ENCODE results near the gene PLA2G1B. TPM values are rescaled to one million over a fixed set of nuclear protein-coding genes. Genes with fewer than 3 reads are reported as not detected.

The PLA2G1B gene
- total RNA-seq, 2 experiments from 2014 or later, result not detected

DNA sequence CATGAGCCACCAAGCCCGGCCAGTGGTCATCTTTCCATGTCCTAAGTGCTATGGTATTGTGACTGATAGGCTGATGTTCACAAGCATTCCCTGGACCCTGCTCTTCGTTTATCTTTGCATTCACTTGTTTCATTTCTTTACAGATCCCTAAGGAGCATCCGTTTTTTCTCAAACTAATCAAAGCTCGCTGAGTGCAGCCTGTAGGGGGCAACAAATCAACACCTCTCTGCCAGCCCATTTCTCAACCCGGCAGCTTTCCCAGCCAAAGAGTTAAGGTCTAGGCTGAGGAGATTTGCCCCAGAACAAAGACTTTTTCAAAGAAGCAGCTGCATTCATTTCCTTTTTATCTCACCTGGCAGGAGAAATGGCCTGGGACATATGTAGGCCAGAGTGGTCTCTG lies 13.4 kb downstream of the PLA2G1B start:
- H3K36me3 Mint-ChIP-seq (ENCODE audit: low read depth), result no peaks in the 10 kb centered on the region
- CTCF ChIA-PET, result interaction anchor here (1.4 to 2.8 kb wide), 2 partner anchors 11 to 22 kb away, joined by 3 to 19 read pairs; partner anchors contain the start of gene SIRT4
- DNase-seq, result no peak

GRCh38 chr12:120301962-120302815 lies 25.4 kb downstream of the PLA2G1B start, which contains the start of gene SIRT4:
Gene SIRT4 (plus strand): TSS chr12:120302321. CDS start chr12:120303562, 1,241 bp downstream.
- H3K27ac Mint-ChIP-seq, result peak within 1 kb of the TSS; percentile 83
- peaks cover 2% of the 10 kb centered on the region for H3K36me3 Mint-ChIP-seq (ENCODE audit: low read depth)
- peak; percentile 96 for DNase-seq
- H3K4me3 Mint-ChIP-seq, result peak within 1 kb of the TSS; percentile 100
- CTCF ChIA-PET, result interaction anchor here (0.6 to 3.0 kb wide), 22 partner anchors 9 to 373 kb away, joined by 3 to 19 read pairs (median 3); partner anchors contain the start of genes PLA2G1B and RNU4-1
- intact Hi-C loops (cut with micrococcal nuclease), result loop anchor here (1.0 kb wide), 3 partner anchors 9 to 135 kb away; partner anchors contain the start of gene RNU4-1
- peaks cover 7% of the 10 kb centered on the region for H3K4me1 Mint-ChIP-seq (ENCODE audit: low read depth)
- no peaks in the 10 kb centered on the region for H3K9me3 Mint-ChIP-seq
- no peaks in the 10 kb centered on the region for H3K27me3 Mint-ChIP-seq (ENCODE audit: low read depth)

More for the DNA sequence above, 13.4 kb downstream of the PLA2G1B start:
- H3K9me3 Mint-ChIP-seq, result no peaks in the 10 kb centered on the region
- intact Hi-C loops (cut with micrococcal nuclease), result no loop called here
- no peaks in the 10 kb centered on the region for H3K27me3 Mint-ChIP-seq (ENCODE audit: low read depth)
- no peak overlapping the region for H3K27ac Mint-ChIP-seq
- peaks cover 11% of the 10 kb centered on the region for H3K4me1 Mint-ChIP-seq (ENCODE audit: low read depth)
- H3K4me3 Mint-ChIP-seq, result no peak overlapping the region

- no peaks in the 10 kb centered on the region for H3K36me3 Mint-ChIP-seq (ENCODE audit: low read depth)
- no peaks in the 10 kb centered on the region for H3K9me3 Mint-ChIP-seq
- intact Hi-C loops (cut with micrococcal nuclease), result loop anchor here (1.0 to 5.0 kb wide), 9 partner anchors 9 to 393 kb away; partner anchors contain the start of genes BICDL1, COX6A1, RAB35 and RNF10
- no peak within 1 kb of the TSS for H3K4me3 Mint-ChIP-seq
- peaks cover 6% of the 10 kb centered on the region for H3K4me1 Mint-ChIP-seq (ENCODE audit: low read depth)
- no peak within 1 kb of the TSS for H3K27ac Mint-ChIP-seq
- no peaks in the 10 kb centered on the region for H3K27me3 Mint-ChIP-seq (ENCODE audit: low read depth)
- CTCF ChIA-PET, result interaction anchor here (0.6 to 4.8 kb wide), 5 partner anchors 9 to 746 kb away, joined by 3 to 48 read pairs (median 3); partner anchors contain the start of gene SIRT4
- DNase-seq, result peak; percentile 88
These were observed 34.7 kb downstream of the PLA2G1B start, which contains the start of gene RNU4-1 for GRCh38 chr12:120292661-120293531. Gene RNU4-1 (minus strand): TSS chr12:120293237.

DNA sequence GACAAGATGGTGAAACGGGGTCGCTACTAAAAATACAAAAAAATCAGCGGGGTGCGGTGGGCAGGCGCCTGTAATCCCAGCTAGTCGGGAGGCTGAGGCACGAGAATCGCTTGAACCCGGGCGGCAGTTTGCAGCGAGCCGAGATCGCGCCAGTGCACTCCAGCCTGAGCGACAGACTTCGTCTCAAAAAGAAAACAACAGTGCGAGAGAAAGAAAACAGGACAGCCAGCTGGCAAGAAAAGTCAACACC lies 35.2 kb downstream of the PLA2G1B start:
- no peak overlapping the region for H3K4me3 Mint-ChIP-seq
- H3K9me3 Mint-ChIP-seq, result no peaks in the 10 kb centered on the region
- intact Hi-C loops (cut with micrococcal nuclease), result loop anchor here (1.0 to 5.0 kb wide), 4 partner anchors 40 to 394 kb away; partner anchors contain the start of genes BICDL1 and RAB35
- H3K27ac Mint-ChIP-seq, result no peak overlapping the region
- H3K36me3 Mint-ChIP-seq (ENCODE audit: low read depth), result no peaks in the 10 kb centered on the region
- DNase-seq, result no peak
- no peaks in the 10 kb centered on the region for H3K27me3 Mint-ChIP-seq (ENCODE audit: low read depth)
- CTCF ChIA-PET, result interaction anchor here (0.6 to 4.8 kb wide), 4 partner anchors 25 to 746 kb away, joined by 3 to 48 read pairs (median 3); no protein-coding TSS in a partner anchor
- peaks cover 6% of the 10 kb centered on the region for H3K4me1 Mint-ChIP-seq (ENCODE audit: low read depth)

- peaks cover 6% of the 10 kb centered on the region for H3K4me1 Mint-ChIP-seq (ENCODE audit: low read depth)
- H3K27me3 Mint-ChIP-seq (ENCODE audit: low read depth), result no peaks in the 10 kb centered on the region
- H3K9me3 Mint-ChIP-seq, result no peaks in the 10 kb centered on the region
- CTCF ChIA-PET, result interaction anchor here (0.8 to 4.8 kb wide), 7 partner anchors 24 to 180 kb away, joined by 3 to 48 read pairs (median 4); partner anchors contain the start of gene RPLP0
- intact Hi-C loops (cut with micrococcal nuclease), result loop anchor here (1.0 to 5.0 kb wide), 5 partner anchors 26 to 303 kb away; partner anchors contain the start of genes BICDL1 and PXN
- H3K4me3 Mint-ChIP-seq, result no peak overlapping the region
- no peaks in the 10 kb centered on the region for H3K36me3 Mint-ChIP-seq (ENCODE audit: low read depth)
- DNase-seq, result peak; percentile 16
- no peak overlapping the region for H3K27ac Mint-ChIP-seq
These were observed 36.8 kb downstream of the PLA2G1B start for GRCh38 chr12:120290609-120291305.

DNA sequence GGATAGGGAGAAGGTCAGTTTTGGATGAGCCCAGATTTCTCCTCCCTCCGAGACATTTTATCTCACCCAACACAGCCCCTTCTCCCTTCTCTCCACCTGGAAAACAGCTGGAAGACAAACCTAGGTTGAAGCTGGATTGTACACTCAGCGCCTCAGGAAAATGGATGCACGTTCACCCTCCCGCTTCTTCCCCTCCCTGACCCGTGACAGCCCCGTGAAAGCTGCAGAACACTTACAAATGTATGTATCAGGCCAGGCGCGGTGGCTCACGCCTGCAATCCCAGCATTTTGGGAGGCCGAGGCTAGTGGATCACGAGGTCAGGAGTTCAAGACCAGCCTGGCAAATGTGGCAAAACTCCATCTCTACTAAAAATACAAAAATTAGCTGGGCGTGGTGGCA lies 40.1 kb downstream of the PLA2G1B start:
- Mint-ChIP-seq H3K36me3 (ENCODE audit: low read depth) (no peaks in the 10 kb centered on the region), H3K9me3 (no peaks in the 10 kb centered on the region), H3K4me3 (no peak overlapping the region), H3K27me3 (ENCODE audit: low read depth) (no peaks in the 10 kb centered on the region), H3K4me1 (ENCODE audit: low read depth) (peaks cover 6% of the 10 kb centered on the region), H3K27ac (no peak overlapping the region)
- CTCF ChIA-PET, result interaction anchor here (1.6 kb wide), 1 partner anchor 59 kb away, joined by 11 read pairs; no protein-coding TSS in a partner anchor
- intact Hi-C loops (cut with micrococcal nuclease), result no loop called here
- no peak for DNase-seq

GRCh38 chr12:120286768-120287490 lies 40.6 kb downstream of the PLA2G1B start:
- DNase-seq, result no peak
- no peak overlapping the region for H3K27ac Mint-ChIP-seq
- no peak overlapping the region for H3K4me3 Mint-ChIP-seq
- H3K36me3 Mint-ChIP-seq (ENCODE audit: low read depth), result no peaks in the 10 kb centered on the region
- H3K4me1 Mint-ChIP-seq (ENCODE audit: low read depth), result peaks cover 6% of the 10 kb centered on the region
- CTCF ChIA-PET, result interaction anchor here (1.6 to 4.0 kb wide), 2 partner anchors 59 to 60 kb away, joined by 11 to 20 read pairs; no protein-coding TSS in a partner anchor
- H3K9me3 Mint-ChIP-seq, result no peaks in the 10 kb centered on the region
- intact Hi-C loops (cut with micrococcal nuclease), result no loop called here
- H3K27me3 Mint-ChIP-seq (ENCODE audit: low read depth), result no peaks in the 10 kb centered on the region

GRCh38 chr12:120284381-120284780 lies 43.2 kb downstream of the PLA2G1B start:
- no peaks in the 10 kb centered on the region for H3K36me3 Mint-ChIP-seq (ENCODE audit: low read depth)
- H3K27me3 Mint-ChIP-seq (ENCODE audit: low read depth), result no peaks in the 10 kb centered on the region
- no peaks in the 10 kb centered on the region for H3K4me1 Mint-ChIP-seq (ENCODE audit: low read depth)
- H3K4me3 Mint-ChIP-seq, result no peak overlapping the region
- CTCF ChIA-PET, result interaction anchor here (0.6 to 4.0 kb wide), 2 partner anchors 35 to 57 kb away, joined by 6 to 20 read pairs; no protein-coding TSS in a partner anchor
- intact Hi-C loops (cut with micrococcal nuclease), result no loop called here
- no peak for DNase-seq
- H3K27ac Mint-ChIP-seq, result no peak overlapping the region
- no peaks in the 10 kb centered on the region for H3K9me3 Mint-ChIP-seq

DNA sequence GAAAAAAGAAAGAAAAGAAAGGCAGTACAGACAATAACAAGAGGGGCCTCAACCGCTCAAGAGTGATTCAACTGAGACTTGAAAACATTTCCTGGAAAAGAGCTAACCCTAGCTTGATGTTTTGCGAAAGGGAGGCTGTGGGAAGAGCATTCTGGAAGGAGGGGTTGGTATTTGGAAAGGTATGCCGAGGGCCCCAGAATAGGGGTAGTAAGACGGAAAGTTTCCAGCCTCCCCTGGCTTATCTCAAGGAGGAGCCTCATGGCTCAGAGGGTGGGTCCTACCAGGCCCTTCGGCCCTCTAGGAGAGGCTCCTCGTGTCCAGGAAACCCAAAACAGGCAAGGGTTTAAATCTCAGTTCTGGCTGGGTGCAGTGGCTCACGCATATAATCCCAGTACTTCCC lies 44.3 kb downstream of the PLA2G1B start:
- H3K4me3 Mint-ChIP-seq, result no peak overlapping the region
- no peaks in the 10 kb centered on the region for H3K9me3 Mint-ChIP-seq
- no peak for DNase-seq
- intact Hi-C loops (cut with micrococcal nuclease), result no loop called here
- H3K27me3 Mint-ChIP-seq (ENCODE audit: low read depth), result no peaks in the 10 kb centered on the region
- H3K4me1 Mint-ChIP-seq (ENCODE audit: low read depth), result no peaks in the 10 kb centered on the region
- H3K36me3 Mint-ChIP-seq (ENCODE audit: low read depth), result no peaks in the 10 kb centered on the region
- CTCF ChIA-PET, result interaction anchor here (0.5 to 4.0 kb wide), 2 partner anchors 16 to 56 kb away, joined by 3 to 20 read pairs; no protein-coding TSS in a partner anchor
- no peak overlapping the region for H3K27ac Mint-ChIP-seq

DNA sequence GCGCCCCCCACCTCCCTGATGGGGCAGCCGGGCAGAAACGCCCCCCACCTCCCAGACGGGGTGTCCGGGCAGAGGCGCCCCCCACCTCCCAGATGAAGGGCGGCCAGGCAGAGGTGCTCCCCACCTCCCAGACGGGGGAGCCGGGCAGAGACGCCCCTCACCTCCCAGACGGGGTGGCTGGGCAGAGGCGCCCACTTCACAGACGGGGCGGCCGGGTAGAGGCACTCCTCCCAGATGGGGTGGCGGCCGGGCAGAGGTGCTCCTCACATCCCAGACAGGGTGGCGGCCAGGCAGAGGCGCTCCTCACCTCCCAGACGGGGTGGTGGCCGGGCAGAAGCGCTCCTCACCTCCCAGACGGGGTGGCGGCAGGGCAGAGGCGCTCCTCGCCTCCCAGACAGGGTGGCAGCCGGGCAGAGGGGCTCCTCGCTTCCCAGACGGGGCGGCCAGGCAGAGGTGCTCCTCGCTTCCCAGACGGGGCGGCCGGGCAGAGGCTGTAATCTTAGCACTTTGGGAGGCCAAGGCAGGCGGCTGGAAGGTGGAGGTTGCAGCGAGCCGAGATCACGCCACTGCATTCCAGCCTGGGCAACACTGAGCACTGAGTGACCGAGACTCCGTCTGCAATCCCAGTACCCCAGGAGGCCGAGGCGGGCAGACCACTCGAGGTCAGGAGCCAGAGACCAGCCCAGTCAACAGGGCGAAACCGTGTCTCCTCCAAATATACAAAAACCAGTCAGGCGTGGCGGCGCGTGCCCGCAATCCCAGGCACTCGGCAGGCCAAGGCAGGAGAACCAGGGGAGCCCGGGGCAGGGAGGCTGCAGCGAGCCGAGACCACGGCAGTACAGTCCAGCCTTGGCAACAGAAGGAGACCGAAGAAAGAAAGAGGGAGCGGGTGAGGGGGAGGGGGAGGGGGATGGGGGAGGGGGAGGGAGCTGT lies 49.2 kb downstream of the PLA2G1B start:
- intact Hi-C loops (cut with micrococcal nuclease), result no loop called here
- no peaks in the 10 kb centered on the region for H3K36me3 Mint-ChIP-seq (ENCODE audit: low read depth)

More for the DNA sequence above, 49.2 kb downstream of the PLA2G1B start:
- no peak for DNase-seq
- H3K27me3 Mint-ChIP-seq (ENCODE audit: low read depth), result no peaks in the 10 kb centered on the region
- CTCF ChIA-PET, result interaction anchor here (1.3 kb wide), 1 partner anchor 52 kb away, joined by 3 read pairs; no protein-coding TSS in a partner anchor
- no peaks in the 10 kb centered on the region for H3K4me1 Mint-ChIP-seq (ENCODE audit: low read depth)
- no peak overlapping the region for H3K27ac Mint-ChIP-seq
- no peaks in the 10 kb centered on the region for H3K9me3 Mint-ChIP-seq
- H3K4me3 Mint-ChIP-seq, result no peak overlapping the region

Data from activated naive CD4-positive, alpha-beta T cell treated with anti-CD3 and anti-CD28 coated beads for 36 hours (primary cell).